Uterus (tissue), 2 donors: ENCODE results near the gene TSTD2.

Experiments
- POLR2A ChIP-seq, 2 donors: fragments of 450-650 bp; IDR thresholded peaks; one replicate each; pipeline ENCODE4 v1.6.1; 2016; ENCODE audit warnings: antibody characterized with exemption in 2 of 2, mild to moderate bottlenecking in 1 of 2, moderate library complexity in 1 of 2
- TF ChIP-seq, protein P1 (sequence below), 4 experiments: fragments of 200-600 bp in 2 of 4; fragments of 450-650 bp in 2 of 4; sonication (generic) in 2 of 4; IDR thresholded peaks; one replicate each; pipeline ENCODE4 v1.5.1; 2016 to 2019; ENCODE audit warnings: antibody characterized with exemption in 4 of 4, mild to moderate bottlenecking in 2 of 4, moderate library complexity in 1 of 4

DNA sequence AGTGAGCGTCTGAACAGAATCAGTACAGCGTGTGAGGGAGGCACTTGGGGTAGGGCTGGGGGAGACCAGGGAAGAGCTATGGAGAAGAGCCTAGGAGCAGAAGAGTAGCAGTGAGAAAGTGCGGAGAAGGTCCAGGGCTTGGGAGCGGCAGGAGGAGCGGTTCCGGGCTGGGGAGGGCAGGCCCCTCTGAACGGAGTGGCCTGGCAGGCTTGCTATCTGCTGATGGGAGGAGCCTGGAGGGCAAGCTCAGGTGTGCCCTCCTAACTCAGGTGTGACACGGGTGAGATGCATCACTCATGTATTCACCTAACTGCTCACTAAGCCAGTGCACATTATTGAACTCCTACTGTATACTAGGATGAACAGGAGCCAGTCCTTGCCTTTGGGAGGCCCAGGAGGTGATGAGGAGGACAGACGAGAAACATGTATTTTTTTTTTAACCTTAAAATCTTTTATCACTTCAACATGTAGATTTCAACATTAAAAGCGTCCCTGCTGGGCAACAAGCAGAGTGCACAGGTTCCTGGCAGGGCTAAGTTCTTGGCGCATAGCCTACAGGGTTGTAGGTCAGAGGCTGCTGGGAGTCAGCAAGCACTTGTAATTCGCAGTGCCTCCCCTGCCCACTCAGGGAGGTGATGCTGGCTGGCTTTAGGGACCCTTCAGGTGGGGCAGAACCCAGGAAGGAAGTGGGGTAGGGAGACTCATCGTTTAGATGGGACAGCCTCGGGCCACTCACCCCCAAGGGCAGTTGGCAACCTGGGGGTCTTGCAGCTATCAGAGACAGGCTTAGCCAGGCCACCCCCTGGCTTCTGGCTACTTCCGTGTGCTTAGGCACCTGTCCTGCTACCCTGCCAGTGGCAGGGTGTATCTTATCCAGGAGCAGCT lies 76.2 kb downstream of the TSTD2 start:
- TF ChIP-seq POLR2A (IDR thresholded peaks at IDR 0.05): no peak
- TF ChIP-seq, protein P1, sequence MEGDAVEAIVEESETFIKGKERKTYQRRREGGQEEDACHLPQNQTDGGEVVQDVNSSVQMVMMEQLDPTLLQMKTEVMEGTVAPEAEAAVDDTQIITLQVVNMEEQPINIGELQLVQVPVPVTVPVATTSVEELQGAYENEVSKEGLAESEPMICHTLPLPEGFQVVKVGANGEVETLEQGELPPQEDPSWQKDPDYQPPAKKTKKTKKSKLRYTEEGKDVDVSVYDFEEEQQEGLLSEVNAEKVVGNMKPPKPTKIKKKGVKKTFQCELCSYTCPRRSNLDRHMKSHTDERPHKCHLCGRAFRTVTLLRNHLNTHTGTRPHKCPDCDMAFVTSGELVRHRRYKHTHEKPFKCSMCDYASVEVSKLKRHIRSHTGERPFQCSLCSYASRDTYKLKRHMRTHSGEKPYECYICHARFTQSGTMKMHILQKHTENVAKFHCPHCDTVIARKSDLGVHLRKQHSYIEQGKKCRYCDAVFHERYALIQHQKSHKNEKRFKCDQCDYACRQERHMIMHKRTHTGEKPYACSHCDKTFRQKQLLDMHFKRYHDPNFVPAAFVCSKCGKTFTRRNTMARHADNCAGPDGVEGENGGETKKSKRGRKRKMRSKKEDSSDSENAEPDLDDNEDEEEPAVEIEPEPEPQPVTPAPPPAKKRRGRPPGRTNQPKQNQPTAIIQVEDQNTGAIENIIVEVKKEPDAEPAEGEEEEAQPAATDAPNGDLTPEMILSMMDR (IDR thresholded peaks at IDR 0.05): peak in 1 of 4 experiments; percentile 6
